A549 (cell line): ENCODE measurements around the gene DTNA.

Source experiments
- CHD2 ChIP-seq: fragments of 150-350 bp; IDR thresholded peaks from 2 replicates; pipeline ENCODE4 v1.6.1; 2014; ENCODE audit warnings: low read length; ENCODE audit not compliant: partially characterized antibody
- CTCF ChIP-seq: fragments of >200 bp; sonication (Bioruptor Twin); formaldehyde crosslinking; IDR thresholded peaks from 3 replicates; pipeline ENCODE4 v1.5.1; 2016
- EP300 ChIP-seq, 2 experiments: fragments of >200 bp; sonication (Bioruptor Twin); formaldehyde crosslinking; IDR thresholded peaks; 2 replicates in 1 of 2; 3 replicates in 1 of 2; pipeline ENCODE4 v1.6.1; 2016 to 2017
- HMGXB4 ChIP-seq: fragments of 250-450 bp; sonication (Bioruptor Pico); IDR thresholded peaks from 2 replicates; pipeline ENCODE4 v1.5.0; 2021; ENCODE audit warnings: mild to moderate bottlenecking, moderate library complexity, borderline replicate concordance
- MAFK ChIP-seq: fragments of 450-650 bp; IDR thresholded peaks from 2 replicates; pipeline ENCODE4 v1.6.1; 2014; ENCODE audit not compliant: partially characterized antibody
- NR3C1 ChIP-seq: fragments of >200 bp; sonication (Bioruptor Twin); formaldehyde crosslinking; IDR thresholded peaks from 3 replicates; pipeline ENCODE4 v1.6.1; 2017
- PBX3 ChIP-seq: IDR thresholded peaks from 2 replicates; pipeline ENCODE4 v1.6.1; 2012
- POLR2A ChIP-seq: IDR thresholded peaks from 2 replicates; pipeline ENCODE4 v1.6.1; 2012; ENCODE audit warnings: mild to moderate bottlenecking, low read length
- POLR2AphosphoS2 ChIP-seq: conservative IDR thresholded peaks from 2 replicates; pipeline ENCODE4 v1.6.1; 2012; ENCODE audit warnings: low read length, improper control_type of control experiment, inconsistent platforms
- RAD21 ChIP-seq, 2 experiments: fragments of >200 bp in 1 of 2; sonication (Bioruptor Twin) in 1 of 2; formaldehyde crosslinking in 1 of 2; IDR thresholded peaks in 1 of 2; conservative IDR thresholded peaks in 1 of 2; 2 replicates in 1 of 2; 3 replicates in 1 of 2; pipeline ENCODE4 v1.6.1; 2012 to 2018; ENCODE audit warnings: inconsistent platforms in 1 of 2
- REST ChIP-seq: fragments of 200-600 bp; sonication (generic); IDR thresholded peaks from 2 replicates; pipeline ENCODE4 v1.6.1; 2016; ENCODE audit warnings: antibody characterized with exemption, mild to moderate bottlenecking, moderate library complexity
- RFX5 ChIP-seq: fragments of 450-650 bp; IDR thresholded peaks from 2 replicates; pipeline ENCODE4 v1.7.1; 2014; ENCODE audit warnings: antibody characterized with exemption, mild to moderate bottlenecking, moderate library complexity
- USF2 ChIP-seq: fragments of 450-650 bp; IDR thresholded peaks from 2 replicates; pipeline ENCODE4 v1.6.1; 2014; ENCODE audit warnings: antibody characterized with exemption

GRCh38 chr18:34887881-34888580 lies 177.9 kb downstream of the DTNA start:
- no peak for TF ChIP-seq POLR2A
- no peak for TF ChIP-seq CTCF
- no peak for TF ChIP-seq RAD21 (conservative IDR thresholded peaks at IDR 0.05 in 1 of 2, IDR thresholded peaks at IDR 0.05 in 1 of 2)
- TF ChIP-seq PBX3 = no peak
- no peak for TF ChIP-seq REST
- no peak for TF ChIP-seq MAFK
- TF ChIP-seq EP300 (IDR thresholded peaks at IDR 0.05) = no peak
- no peak for TF ChIP-seq HMGXB4
- TF ChIP-seq RFX5 = no peak
- TF ChIP-seq CHD2 = no peak
- no peak for TF ChIP-seq USF2
- TF ChIP-seq NR3C1 = no peak
- no peak for TF ChIP-seq POLR2AphosphoS2
